Measurements from ENCODE around the gene SEMA6C.
"Not testable (repeated sequence)": the region's sequence is repeated elsewhere in the genome, so short reads cannot be mapped to it uniquely, and the experiment has no call there.

The SEMA6C gene
- total RNA-seq, result 3.3 to 6.2 reads per million in 2 donors

- DNase-seq, result peak; percentile 72 to 85 (median 82)
These were observed at the start of gene SEMA6C for GRCh38 chr1:151146412-151147131. SEMA6C (minus strand) TSS chr1:151146631; CDS start chr1:151142621, 4,010 bp downstream.

GRCh38 chr1:151194894-151195594 is 48.6 kb upstream of the SEMA6C start:
- DNase-seq, result not testable (repeated sequence)

GRCh38 chr1:151193856-151194255 is 47.4 kb upstream of the SEMA6C start:
- no peak for DNase-seq

GRCh38 chr1:151193304-151193703 is 46.9 kb upstream of the SEMA6C start:
- DNase-seq, result no peak

- no peak for DNase-seq
These were observed 45.6 kb upstream of the SEMA6C start for GRCh38 chr1:151192047-151192446.

- peak; percentile 68 to 96 (median 78) for DNase-seq
These were observed 43.4 kb upstream of the SEMA6C start, which contains the start of gene VPS72 for GRCh38 chr1:151189637-151190445. VPS72 (minus strand) TSS chr1:151190197; CDS start chr1:151190121, 76 bp downstream.

GRCh38 chr1:151188667-151189066 is 42.2 kb upstream of the SEMA6C start:
- DNase-seq, result not testable (repeated sequence)

- DNase-seq, result no peak
These were observed 40.8 kb upstream of the SEMA6C start for GRCh38 chr1:151187205-151187604.

GRCh38 chr1:151184211-151184610 is 37.8 kb upstream of the SEMA6C start:
- no peak for DNase-seq

GRCh38 chr1:151176514-151177045 is 30.1 kb upstream of the SEMA6C start:
- DNase-seq, result no peak

GRCh38 chr1:151175863-151176262 is 29.4 kb upstream of the SEMA6C start, which contains the start of gene TMOD4:
TMOD4 (minus strand) TSS chr1:151175981; CDS start chr1:151174875, 1,106 bp downstream.
- peak in 1 of 5 experiments; percentile 29 for DNase-seq

- no peak for DNase-seq
These were observed 28.8 kb upstream of the SEMA6C start for GRCh38 chr1:151175041-151175741.

GRCh38 chr1:151171190-151171589 is 24.8 kb upstream of the SEMA6C start:
- DNase-seq, result no peak

GRCh38 chr1:151167116-151167515 is 20.7 kb upstream of the SEMA6C start:
- no peak for DNase-seq

GRCh38 chr1:151166505-151166956 is 20.1 kb upstream of the SEMA6C start:
- DNase-seq, result peak in 1 of 5 experiments; percentile 46

GRCh38 chr1:151165738-151166504 is 19.5 kb upstream of the SEMA6C start, which contains the start of the genes LYSMD1 and SCNM1:
LYSMD1 (minus strand) TSS chr1:151165902; CDS start chr1:151165258, 644 bp downstream.
SCNM1 (plus strand) TSS chr1:151166144; CDS start chr1:151166153, 9 bp downstream.
- peak; percentile 85 to 100 (median 94) for DNase-seq

GRCh38 chr1:151165281-151165737 is 18.9 kb upstream of the SEMA6C start:
- no peak for DNase-seq

- DNase-seq, result no peak
These were observed 18.4 kb upstream of the SEMA6C start for GRCh38 chr1:151164732-151165280.

- DNase-seq, result no peak
These were observed 12.9 kb upstream of the SEMA6C start for GRCh38 chr1:151159373-151159772.

- DNase-seq, result no peak
These were observed 12.4 kb upstream of the SEMA6C start for GRCh38 chr1:151158751-151159251.
